ENCODE results near the gene TOP2B.

The TOP2B gene

DNA sequence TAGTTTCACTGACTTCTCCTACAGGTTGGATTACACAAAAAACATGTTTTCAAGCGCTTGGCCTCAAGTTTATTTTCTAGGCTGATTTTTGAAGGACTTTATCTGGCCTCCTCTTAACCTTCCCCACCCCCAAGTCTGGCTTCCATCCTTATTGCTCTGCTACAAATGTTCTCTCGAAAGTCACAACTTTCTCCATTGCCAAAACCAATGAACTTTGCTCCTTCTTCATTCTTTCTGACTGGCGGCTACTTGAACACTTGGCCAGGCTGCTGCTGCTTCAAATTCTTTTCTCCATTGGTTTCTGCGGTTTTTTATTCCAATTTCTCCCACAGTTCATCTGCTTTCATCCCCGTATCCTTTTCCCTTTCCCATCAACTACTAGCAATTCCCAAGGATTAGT, 106.6 kb downstream of the TOP2B start:
- DNase-seq (ENCODE audit: low read depth, low spot score), result no peak

DNA sequence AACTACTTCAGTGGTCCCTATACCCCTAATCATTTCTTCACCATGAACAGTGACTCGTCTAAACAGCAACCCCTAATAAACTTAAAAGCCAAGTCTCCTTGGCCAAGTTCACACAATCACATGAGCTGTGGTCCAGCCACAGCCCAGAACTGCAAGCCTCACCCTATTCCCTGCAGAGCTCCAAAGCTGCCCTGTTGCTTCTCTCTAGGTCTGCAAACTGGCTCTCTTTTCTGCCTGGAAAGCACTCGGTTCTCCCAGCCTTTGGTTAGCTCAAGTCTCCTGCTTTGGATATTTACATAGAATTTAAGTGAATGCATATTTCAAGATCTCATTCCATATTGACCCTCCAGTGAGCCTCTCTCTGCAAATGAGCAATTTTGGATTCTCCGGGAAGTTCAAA, 107.0 kb downstream of the TOP2B start:
- no peak for DNase-seq (ENCODE audit: low read depth, low spot score)

DNA sequence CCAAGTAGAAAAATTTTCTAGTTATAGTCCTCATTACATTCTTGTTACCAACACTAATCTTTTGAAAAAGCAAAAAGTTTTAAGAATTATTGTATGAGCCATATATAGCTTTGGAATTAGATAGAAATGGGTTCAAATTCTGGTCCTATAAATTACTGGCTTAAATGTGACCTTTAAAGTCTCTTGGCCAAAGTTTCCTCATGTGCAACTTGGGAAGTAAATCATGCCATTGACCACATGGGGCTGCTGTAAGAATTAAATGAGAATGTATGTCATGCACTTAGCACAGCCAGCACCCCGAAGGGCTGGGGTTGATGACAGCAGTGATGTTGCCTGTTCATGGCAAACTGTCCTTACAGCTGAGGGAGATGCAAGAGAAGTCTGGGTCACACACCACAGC, 108.3 kb downstream of the TOP2B start:
- no peak for DNase-seq (ENCODE audit: low read depth, low spot score)

DNA sequence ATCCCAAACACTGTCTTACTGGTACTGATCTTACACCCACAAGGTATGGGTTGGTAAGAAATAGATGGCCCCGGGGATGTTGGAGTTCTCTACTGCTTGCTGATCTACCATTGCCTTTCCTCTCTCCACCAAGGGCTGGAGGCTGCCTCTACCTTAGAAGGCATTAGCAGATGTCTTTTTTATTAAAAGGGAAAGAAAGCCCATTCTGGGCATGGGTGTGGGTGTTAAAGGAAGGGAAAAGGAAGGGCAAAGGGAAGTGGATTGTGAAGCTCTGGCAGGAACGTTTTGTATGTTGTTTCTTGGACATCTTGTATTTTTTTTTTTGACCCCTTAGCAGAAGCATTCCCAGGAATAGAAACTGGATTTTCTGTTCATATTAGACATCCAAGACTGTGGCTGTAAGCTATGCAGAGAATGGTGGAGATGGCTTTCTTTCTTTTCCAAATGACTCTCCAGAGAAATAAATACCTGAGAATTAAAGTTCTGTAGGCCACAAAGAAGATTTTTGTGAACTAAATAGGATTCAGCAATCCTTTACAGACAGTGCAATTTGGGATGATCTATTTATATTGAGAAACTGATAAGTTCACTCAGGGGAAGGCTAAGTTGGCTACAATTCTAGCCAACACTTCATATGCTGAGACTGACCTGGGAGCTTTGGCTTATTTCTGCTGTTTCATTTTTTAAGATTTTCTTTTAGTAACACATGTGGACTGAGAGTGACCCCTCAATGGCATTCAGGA, 108.8 kb downstream of the TOP2B start:
- no peak for DNase-seq (ENCODE audit: low read depth, low spot score)

DNA sequence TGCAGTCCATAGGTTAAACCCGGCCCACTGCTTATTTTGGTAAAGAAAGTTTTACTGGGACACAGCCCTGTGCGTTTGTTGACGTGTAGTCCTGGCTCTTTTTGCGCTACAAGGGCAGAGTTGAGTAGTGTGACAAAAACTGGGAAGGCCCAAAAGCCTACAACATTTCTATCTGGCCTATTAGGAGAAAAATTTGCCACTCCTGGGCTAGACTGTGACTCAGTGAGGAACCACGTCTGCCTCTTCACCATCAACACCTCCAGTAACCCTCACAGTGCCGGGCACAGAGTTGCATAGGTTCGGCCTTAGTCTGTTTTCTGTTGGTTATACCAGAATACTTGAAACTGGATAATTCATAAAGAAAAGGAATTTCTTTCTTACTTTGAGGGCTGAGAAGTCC, 110.3 kb downstream of the TOP2B start:
- DNase-seq (ENCODE audit: low read depth, low spot score), result no peak

DNA sequence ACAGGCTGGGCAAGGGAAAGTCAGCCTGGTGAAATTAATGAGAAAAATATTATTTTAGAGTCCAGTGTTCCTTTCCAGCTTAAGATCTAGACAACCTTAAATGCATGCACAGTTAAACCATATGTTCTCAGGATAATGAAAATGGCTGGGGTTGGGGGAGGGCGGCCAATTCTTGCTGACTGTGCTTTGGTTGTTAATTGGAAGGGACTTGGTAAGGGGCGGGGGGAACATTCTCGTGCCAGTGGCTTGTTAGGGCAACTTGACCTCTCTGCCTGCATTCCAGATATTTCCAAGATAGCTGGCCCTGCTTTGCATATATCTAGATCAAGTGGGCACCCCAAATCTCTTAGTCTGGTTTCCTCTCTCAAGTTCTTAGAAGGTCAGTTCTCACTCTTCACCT, 112.5 kb downstream of the TOP2B start:
- DNase-seq (ENCODE audit: low read depth, low spot score), result no peak

DNA sequence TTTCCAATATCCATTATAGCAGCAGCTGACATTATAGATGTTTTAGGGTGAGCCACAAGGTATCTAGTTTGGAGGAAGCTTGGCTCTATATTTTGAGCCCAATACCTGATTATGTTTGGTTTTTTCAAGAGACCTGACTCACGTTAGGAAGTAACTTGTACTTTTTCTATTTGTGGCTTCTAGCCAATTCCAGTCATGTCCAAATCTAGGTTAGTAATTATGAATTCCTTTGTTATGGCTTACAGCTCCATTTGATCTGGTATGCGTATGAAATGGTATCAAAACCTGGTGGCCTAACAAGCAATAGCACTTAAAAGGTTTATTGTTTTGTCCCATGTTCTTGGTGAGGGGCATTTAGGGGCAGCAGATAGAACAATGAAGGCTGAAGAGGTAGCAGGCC, 115.9 kb downstream of the TOP2B start:
- DNase-seq (ENCODE audit: low read depth, low spot score), result no peak

DNA sequence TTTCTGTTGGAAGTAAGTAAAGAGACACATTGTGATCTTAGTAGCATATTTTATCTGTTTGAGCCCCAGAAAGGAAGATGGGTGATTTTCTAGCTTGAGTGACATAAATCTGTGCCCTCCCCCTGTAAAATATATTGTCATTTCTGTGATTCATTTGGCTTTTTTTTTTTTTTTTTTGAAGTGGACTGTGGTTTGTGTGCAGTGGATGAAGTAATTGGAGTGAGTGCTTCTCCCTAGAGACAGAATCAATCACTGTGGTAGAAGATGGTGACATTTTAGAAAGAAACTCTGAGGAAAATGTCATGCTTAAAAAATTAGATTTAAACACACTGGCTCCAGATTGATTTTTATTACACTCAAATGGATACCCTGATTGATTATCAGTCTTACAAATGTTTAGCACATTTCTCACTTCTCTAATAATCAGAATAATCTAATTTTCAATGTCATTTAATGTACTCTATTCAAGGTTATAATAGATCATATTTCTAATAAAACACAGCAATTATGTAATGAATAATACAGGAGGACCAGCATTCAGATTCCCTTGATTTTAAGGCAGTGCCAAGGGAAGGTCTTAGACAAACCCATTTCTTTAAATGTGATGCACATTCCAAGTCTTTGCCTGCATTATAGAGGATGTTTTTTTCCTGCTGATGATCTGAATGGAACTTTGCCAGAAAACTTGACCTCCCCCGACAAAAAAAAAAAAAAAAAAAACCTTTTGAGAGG, 116.6 kb downstream of the TOP2B start:
- no peak for DNase-seq (ENCODE audit: low read depth, low spot score)
